Mucosa of descending colon (tissue), 3 donors: ENCODE data around the gene STON2. TPM values are rescaled to one million over a fixed set of nuclear protein-coding genes. Genes with fewer than 3 reads are reported as not detected.

ENCODE experiments used
- ATAC-seq: fragments of 200-7000 bp; cut with Tn5 transposase; one replicate; pipeline ENCODE4 v1.9.1; 2020; ENCODE audit warnings: mild to moderate bottlenecking, moderate library complexity
- DNase-seq, 3 donors: peaks; one replicate each; pipeline ENCODE4 v3.0.0-alpha.2; 2020
- H3K36me3 ChIP-seq: fragments of 200-600 bp; one replicate; pipeline ENCODE4 v1.8.0; 2021; ENCODE audit warnings: low read depth, mild to moderate bottlenecking
- H3K4me1 ChIP-seq: fragments of 200-600 bp; one replicate; pipeline ENCODE4 v1.8.0; 2021; ENCODE audit warnings: low read depth, mild to moderate bottlenecking
- H3K4me3 ChIP-seq: fragments of 200-600 bp; one replicate; pipeline ENCODE4 v1.8.0; 2021; ENCODE audit warnings: mild to moderate bottlenecking
- H3K9me3 ChIP-seq: fragments of 200-600 bp; one replicate; pipeline ENCODE4 v1.8.0; 2021; ENCODE audit warnings: mild to moderate bottlenecking
- intact Hi-C, 2 donors: fragments of 100-400 bp; cut with DNase I in 1 of 2; cut with micrococcal nuclease in 1 of 2; formaldehyde crosslinking; loops; one replicate each; pipeline versions ENCODE4 v1.11.0 to v1.11.1; 2022; cut with DNase I, micrococcal nuclease
- total RNA-seq, 3 donors: library from RNA; stranded (reverse); fragmentation: NEBNext Ultra II Directional in 2 of 3; extraction: Animal tissue kit (Norgen Biotek cat#: 25700) in 2 of 3; gene quantifications; one replicate each; pipeline versions ENCODE4 v1.2.1 to v1.2.4, GENCODE V29; 2021 to 2023
- TF ChIP-seq, protein P1 (sequence below): fragments of 200-600 bp; IDR thresholded peaks from one replicate; pipeline ENCODE4 v1.8.0; 2022; ENCODE audit warnings: antibody characterized with exemption, mild to moderate bottlenecking
- donor health status: DM: no; HTN: no; CAD: no; lungs with moderate emphysema.
- donor health status: DM: no; HTN: no; CAD: no.
- donor health status: DM: no; HTN: yes; CAD: no.

Gene STON2
- total RNA-seq, 3 donors from 2014 or later, result 17.1 to 31.1 (median 20.7) TPM

DNA sequence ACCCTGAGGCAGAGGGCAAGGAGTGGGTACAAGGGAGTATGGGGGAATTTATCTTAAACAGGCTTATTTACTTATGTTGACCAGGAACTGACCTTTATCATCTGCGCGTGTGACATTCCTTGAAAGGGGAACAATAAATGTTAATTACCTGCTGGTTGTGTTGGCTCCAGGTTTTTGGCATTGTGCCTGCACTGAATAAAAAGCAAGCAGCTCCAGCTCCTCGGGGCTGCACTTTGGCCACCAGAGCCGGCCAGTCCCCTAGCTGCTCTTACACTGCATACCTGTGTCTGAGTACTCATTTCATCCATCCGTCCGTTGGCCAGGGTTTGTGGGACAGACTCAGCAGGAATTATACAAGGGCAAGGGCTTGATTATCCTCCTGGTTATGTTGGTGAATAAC is 110.6 kb downstream of the STON2 start:
- peak; percentile 48 for ATAC-seq
- peak in 1 of 3 donors; percentile 20 for DNase-seq
- Histone ChIP-seq H3K36me3 (no peaks in the 10 kb centered on the region), H3K9me3 (peaks cover 9% of the 10 kb centered on the region), H3K4me3 (no peak overlapping the region), H3K4me1 (no peaks in the 10 kb centered on the region)
- intact Hi-C loops, result no loop called here
- TF ChIP-seq, protein P1, sequence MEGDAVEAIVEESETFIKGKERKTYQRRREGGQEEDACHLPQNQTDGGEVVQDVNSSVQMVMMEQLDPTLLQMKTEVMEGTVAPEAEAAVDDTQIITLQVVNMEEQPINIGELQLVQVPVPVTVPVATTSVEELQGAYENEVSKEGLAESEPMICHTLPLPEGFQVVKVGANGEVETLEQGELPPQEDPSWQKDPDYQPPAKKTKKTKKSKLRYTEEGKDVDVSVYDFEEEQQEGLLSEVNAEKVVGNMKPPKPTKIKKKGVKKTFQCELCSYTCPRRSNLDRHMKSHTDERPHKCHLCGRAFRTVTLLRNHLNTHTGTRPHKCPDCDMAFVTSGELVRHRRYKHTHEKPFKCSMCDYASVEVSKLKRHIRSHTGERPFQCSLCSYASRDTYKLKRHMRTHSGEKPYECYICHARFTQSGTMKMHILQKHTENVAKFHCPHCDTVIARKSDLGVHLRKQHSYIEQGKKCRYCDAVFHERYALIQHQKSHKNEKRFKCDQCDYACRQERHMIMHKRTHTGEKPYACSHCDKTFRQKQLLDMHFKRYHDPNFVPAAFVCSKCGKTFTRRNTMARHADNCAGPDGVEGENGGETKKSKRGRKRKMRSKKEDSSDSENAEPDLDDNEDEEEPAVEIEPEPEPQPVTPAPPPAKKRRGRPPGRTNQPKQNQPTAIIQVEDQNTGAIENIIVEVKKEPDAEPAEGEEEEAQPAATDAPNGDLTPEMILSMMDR, result no peak

GRCh38 chr14:81286574-81287370 is 113.4 kb downstream of the STON2 start:
- H3K9me3 ChIP-seq, result peaks cover 9% of the 10 kb centered on the region
- TF ChIP-seq, protein P1, result no peak
- no peaks in the 10 kb centered on the region for H3K36me3 ChIP-seq
- H3K4me1 ChIP-seq, result no peaks in the 10 kb centered on the region
- DNase-seq (no peak), ATAC-seq (no peak)
- intact Hi-C loops, result no loop called here
- H3K4me3 ChIP-seq, result no peak overlapping the region

DNA sequence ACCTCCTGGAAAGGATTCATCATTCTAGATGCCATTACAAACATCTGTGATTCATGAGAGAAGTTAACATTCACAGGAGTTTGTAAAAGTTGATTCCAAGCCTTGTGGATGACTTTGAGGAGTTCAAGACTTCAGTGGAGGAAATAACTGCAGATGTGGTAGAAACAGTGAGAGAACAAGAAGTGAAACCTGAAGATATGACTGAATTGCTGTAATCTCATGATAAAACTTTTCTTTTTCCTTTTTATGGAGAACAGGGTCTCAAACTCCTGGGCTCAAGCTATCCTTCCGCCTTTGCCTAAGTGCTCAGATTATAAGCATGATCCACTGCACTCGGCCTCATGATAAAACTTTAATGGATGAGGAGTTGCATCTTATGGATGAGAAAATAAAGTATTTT is 114.9 kb downstream of the STON2 start:
- Histone ChIP-seq H3K4me1 (no peaks in the 10 kb centered on the region), H3K4me3 (no peak overlapping the region), H3K9me3 (peaks cover 9% of the 10 kb centered on the region), H3K36me3 (no peaks in the 10 kb centered on the region)
- TF ChIP-seq, protein P1, result no peak
- ATAC-seq (no peak), DNase-seq (no peak)
- intact Hi-C loops, result no loop called here

DNA sequence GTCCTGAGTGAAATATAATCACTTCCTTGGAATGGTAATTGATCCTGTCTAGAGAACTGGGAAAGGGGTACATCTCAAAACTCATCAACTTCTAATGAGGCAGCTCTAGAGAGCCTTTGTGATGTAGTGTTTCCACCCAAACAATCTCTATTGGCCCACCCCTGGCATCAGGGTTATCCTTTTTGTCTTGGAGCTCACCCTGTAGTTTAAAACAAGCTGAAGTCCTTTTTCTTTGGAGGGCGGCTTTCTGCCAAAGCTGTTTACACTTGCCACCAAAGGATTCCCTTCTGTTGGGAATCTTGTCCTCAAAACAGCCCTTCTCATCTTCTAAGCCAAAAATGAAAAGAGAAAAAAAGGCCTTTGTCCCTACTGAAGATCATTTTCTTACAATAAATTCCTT is 118.8 kb downstream of the STON2 start:
- DNase-seq, result no peak
- Histone ChIP-seq H3K4me1 (no peaks in the 10 kb centered on the region), H3K36me3 (no peaks in the 10 kb centered on the region), H3K4me3 (no peak overlapping the region), H3K9me3 (no peaks in the 10 kb centered on the region)
- no peak for ATAC-seq
- intact Hi-C loops, result no loop called here
- TF ChIP-seq, protein P1, result no peak

DNA sequence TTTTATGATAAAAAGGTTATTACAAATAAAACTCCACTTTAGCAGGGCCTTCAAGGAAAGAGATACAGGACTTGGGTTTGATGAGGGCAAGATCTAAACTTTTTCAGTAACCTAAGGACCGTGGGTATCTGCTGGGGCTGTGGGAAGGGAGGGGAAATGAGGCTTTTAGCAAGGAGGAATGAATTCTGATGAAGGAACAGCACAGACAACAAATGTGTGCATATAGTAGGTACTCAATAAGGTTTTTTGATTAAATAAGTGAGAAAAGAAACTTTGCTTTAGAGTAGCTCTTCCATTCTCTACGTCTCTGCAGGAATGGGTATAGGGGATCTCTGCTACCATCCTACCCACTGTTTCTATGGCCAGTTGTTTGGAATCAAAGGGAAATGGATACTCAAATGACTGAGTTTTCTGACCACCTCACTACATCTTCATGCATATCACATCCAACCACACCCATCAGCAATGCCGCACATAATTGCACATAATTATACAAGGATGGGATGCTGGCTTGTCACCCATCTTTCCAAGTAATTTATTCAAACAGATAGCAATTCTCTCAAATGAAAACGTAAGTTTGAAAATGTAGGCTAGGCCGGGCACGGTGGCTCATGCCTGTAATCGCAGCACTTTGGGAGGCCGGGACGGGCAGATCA is 119.9 kb downstream of the STON2 start:
- H3K36me3 ChIP-seq, result no peaks in the 10 kb centered on the region
- no peak overlapping the region for H3K4me3 ChIP-seq
- H3K4me1 ChIP-seq, result no peaks in the 10 kb centered on the region
- intact Hi-C loops, result no loop called here
- TF ChIP-seq, protein P1, result no peak
- no peaks in the 10 kb centered on the region for H3K9me3 ChIP-seq
- DNase-seq (no peak), ATAC-seq (no peak)
